Left cardiac atrium (tissue), 4 donors: ENCODE data around the gene RAPSN. TPM values are rescaled to one million over a fixed set of nuclear protein-coding genes. Genes with fewer than 3 reads are reported as not detected.

ENCODE experiments used
- ATAC-seq, 2 donors: fragments of 200-7000 bp; cut with Tn5 transposase; one replicate each; pipeline ENCODE4 v1.9.1; 2020; ENCODE audit warnings: mild to moderate bottlenecking in 2 of 2, moderate library complexity in 2 of 2
- DNase-seq: peaks from one replicate; pipeline ENCODE4 v3.0.0-alpha.2; 2020
- intact Hi-C, 2 donors: fragments of 100-400 bp; cut with DNase I; formaldehyde crosslinking; loops; one replicate each; pipeline versions ENCODE4 v1.14.1 to v1.15.1; 2022 to 2023
- total RNA-seq, 2 donors: library from RNA; stranded (reverse); fragmentation: NEBNext Ultra II Directional; extraction: Animal tissue kit (Norgen Biotek cat#: 25700); gene quantifications; one replicate each; pipeline ENCODE4 v1.2.1, GENCODE V29; 2021
- donor health status: DM: no; HTN: yes; CAD: no.
- donor health status: DM: no; HTN: yes; CAD: no; lungs with severe emphysema.
- donor health status: DM: yes; HTN: yes; CAD: no.
- donor health status: Dilated cardiomyopathy.

The RAPSN gene
- total RNA-seq, 2 donors from 2014 or later = not detected

GRCh38 chr11:47413351-47413750, 35.6 kb downstream of the RAPSN start:
- ATAC-seq (no peak), DNase-seq (no peak)
- intact Hi-C loops = no loop called here

GRCh38 chr11:47411884-47412746, 36.8 kb downstream of the RAPSN start:
- DNase-seq (no peak), ATAC-seq (no peak)
- intact Hi-C loops = no loop called here

GRCh38 chr11:47410370-47411264, 38.3 kb downstream of the RAPSN start:
- ATAC-seq = no peak
- intact Hi-C loops = no loop called here
- no peak for DNase-seq

- intact Hi-C loops = no loop called here
- DNase-seq (no peak), ATAC-seq (no peak)
Observed at GRCh38 chr11:47409440-47410369, 39.2 kb downstream of the RAPSN start.

GRCh38 chr11:47408598-47409439, 40.1 kb downstream of the RAPSN start:
- intact Hi-C loops = no loop called here

GRCh38 chr11:47407746-47408590, 41.0 kb downstream of the RAPSN start, which contains the start of gene SLC39A13:
TSS of gene SLC39A13 (plus strand) at chr11:47408590. CDS start at chr11:47410095, 1,505 bp downstream.
- ATAC-seq = peak; percentile 91 to 93
- intact Hi-C loops = no loop called here
- DNase-seq = peak; percentile 94

More at GRCh38 chr11:47408598-47409439, 40.1 kb downstream of the RAPSN start:
- DNase-seq (peak; percentile 69), ATAC-seq (peak; percentile 2 to 12)

GRCh38 chr11:47406896-47407745, 41.8 kb downstream of the RAPSN start:
- DNase-seq (no peak), ATAC-seq (peak in 1 of 2 donors; percentile 1)
- intact Hi-C loops = no loop called here

- no peak for ATAC-seq
- intact Hi-C loops = no loop called here
- DNase-seq = no peak
Observed at GRCh38 chr11:47403571-47403970, 45.4 kb downstream of the RAPSN start.

GRCh38 chr11:47403135-47403534, 45.8 kb downstream of the RAPSN start:
- intact Hi-C loops = no loop called here
- DNase-seq = no peak
- no peak for ATAC-seq

- intact Hi-C loops = no loop called here
- peak; percentile 78 to 87 for ATAC-seq
- DNase-seq = no peak
Observed at GRCh38 chr11:47400768-47401279, 48.1 kb downstream of the RAPSN start.

GRCh38 chr11:47399860-47400767, 48.8 kb downstream of the RAPSN start:
- intact Hi-C loops = no loop called here
- DNase-seq = no peak
- peak; percentile 85 for ATAC-seq

GRCh38 chr11:47398551-47398950, 50.4 kb downstream of the RAPSN start:
- ATAC-seq = no peak
- intact Hi-C loops = no loop called here
- no peak for DNase-seq

- no peak for DNase-seq
- intact Hi-C loops = no loop called here
- no peak for ATAC-seq
Observed at GRCh38 chr11:47398011-47398410, 50.9 kb downstream of the RAPSN start.

- ATAC-seq (no peak), DNase-seq (no peak)
- intact Hi-C loops = no loop called here
Observed at GRCh38 chr11:47396049-47396320, 53.0 kb downstream of the RAPSN start.
